Upper lobe of left lung (tissue), 4 donors: Measurements from ENCODE around the gene SLAMF9.

Source experiments
- CTCF ChIP-seq, 6 experiments: fragments of 450-650 bp in 4 of 6; fragments of 200-600 bp in 2 of 6; sonication (generic) in 2 of 6; IDR thresholded peaks; one replicate each; pipeline ENCODE4 v1.5.1; 2016 to 2019; ENCODE audit warnings: antibody characterized with exemption in 6 of 6
- EP300 ChIP-seq, 4 donors: sonication (generic); formaldehyde crosslinking; IDR thresholded peaks; one replicate each; pipeline ENCODE4 v1.5.1; 2017; ENCODE audit warnings: antibody characterized with exemption in 4 of 4, control low read depth in 2 of 4
- POLR2A ChIP-seq, 4 donors: fragments of 450-650 bp; IDR thresholded peaks; one replicate each; pipeline ENCODE4 v1.5.1; 2016 to 2017; ENCODE audit warnings: antibody characterized with exemption in 4 of 4, mild to moderate bottlenecking in 2 of 4
- POLR2AphosphoS5 ChIP-seq, 2 donors: sonication (generic); formaldehyde crosslinking; IDR thresholded peaks; one replicate each; pipeline ENCODE4 v1.5.1; 2017; ENCODE audit warnings: antibody characterized with exemption in 2 of 2

- TF ChIP-seq POLR2A (IDR thresholded peaks at IDR 0.05) (no peak), CTCF (IDR thresholded peaks at IDR 0.05) (no peak), POLR2AphosphoS5 (IDR thresholded peaks at IDR 0.05) (no peak), EP300 (IDR thresholded peaks at IDR 0.05) (no peak)
Measured at GRCh38 chr1:159962176-159962575, 8.1 kb upstream of the SLAMF9 start.
